HG02610 (cell line): Measurements from ENCODE around the gene PPP2R5D.
A peak's percentile ranks its signal among the peaks of the same experiment; 100 is the strongest.
"Not testable (repeated sequence)": the region's sequence is repeated elsewhere in the genome, so short reads cannot be mapped to it uniquely, and the experiment has no call there.

ENCODE experiments used
- ATAC-seq: cut with Tn5 transposase; IDR thresholded peaks from one replicate; pipeline ENCODE4 v1.9.1; 2021; ENCODE audit warnings: mild to moderate bottlenecking, moderate library complexity; ENCODE audit not compliant: unreplicated experiment

The PPP2R5D gene

DNA sequence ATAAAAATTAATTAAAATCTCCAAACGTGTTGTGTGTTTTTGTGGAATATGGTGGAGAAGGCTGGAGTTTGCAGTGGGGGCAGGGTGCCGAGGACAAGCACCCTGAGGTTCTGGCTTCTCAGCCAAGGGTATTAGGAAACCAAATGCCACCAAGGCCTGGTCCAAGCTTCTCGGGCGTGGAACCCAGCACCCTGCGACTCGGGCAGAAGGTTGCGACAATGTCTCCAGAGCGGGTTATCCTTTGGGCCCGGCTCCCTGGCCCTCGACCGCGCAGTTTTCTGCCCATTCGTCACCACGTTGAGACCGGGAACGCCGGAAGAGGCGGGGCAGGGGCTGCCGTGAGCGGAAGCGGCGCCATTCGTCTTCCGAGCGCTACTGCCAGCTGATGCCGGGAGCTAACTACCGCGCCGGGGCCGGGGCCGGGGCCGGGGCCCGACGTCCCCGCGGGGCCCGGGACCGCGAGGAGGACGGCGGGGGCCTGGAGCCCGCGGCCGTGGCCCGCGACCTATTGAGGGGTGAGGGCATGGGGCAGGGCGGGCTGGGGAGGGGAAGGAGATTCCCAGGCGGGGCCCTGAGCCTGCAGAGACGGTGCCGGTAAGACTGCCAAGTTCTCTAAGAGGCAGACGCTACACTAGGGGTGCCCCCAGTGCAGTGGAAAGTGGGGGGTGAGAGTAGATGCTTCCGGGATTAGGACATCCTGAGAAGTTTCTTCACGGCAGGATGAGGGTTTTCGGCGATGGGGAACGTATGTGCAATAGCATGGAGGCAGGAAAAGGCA is 37.1 kb downstream of the PPP2R5D start, which contains the start of gene RRP36:
Gene RRP36 (plus strand): TSS at position 354 of the 778 bp plus-strand sequence. CDS start 32 bp downstream, at position 386.
- ATAC-seq, result peak; percentile 83

DNA sequence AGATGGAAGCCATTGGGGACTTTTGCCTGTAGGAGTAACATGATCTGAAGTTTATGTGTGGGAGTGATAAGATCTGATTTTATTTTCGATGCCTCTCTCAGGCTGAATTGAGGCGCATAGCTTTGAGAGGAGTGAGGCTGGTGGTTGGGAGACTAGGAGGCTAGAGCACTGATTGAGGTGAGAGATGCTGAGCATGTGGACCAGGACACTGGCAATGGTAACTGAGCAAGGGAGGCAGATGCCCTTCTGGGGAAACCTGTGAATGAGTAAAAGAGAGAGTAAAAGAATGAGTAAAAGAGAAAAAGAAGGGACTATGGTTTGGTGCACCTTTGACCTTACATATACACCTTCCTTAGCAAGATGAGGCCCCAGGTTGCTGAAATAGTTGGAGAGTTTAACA is 40.1 kb downstream of the PPP2R5D start:
- no peak for ATAC-seq

DNA sequence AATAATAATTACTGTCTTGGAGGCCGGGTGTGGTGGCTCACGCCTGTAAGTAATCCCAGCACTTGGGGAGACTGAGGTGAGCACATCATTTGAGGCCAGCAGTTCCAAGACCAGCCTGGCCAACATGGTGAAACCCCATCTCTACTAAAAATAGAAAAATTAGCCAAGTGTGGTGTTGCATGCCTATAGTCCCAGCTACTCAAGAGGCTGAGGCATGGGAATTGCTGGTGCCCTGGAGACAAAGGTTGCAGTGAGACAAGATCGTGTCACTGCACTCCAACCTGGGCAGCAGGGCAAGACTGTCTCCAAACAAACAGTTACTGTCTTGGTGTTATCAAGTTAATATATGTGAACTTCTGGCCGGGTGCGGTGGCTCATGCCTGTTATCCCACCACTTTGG is 42.0 kb downstream of the PPP2R5D start:
- ATAC-seq, result no peak

DNA sequence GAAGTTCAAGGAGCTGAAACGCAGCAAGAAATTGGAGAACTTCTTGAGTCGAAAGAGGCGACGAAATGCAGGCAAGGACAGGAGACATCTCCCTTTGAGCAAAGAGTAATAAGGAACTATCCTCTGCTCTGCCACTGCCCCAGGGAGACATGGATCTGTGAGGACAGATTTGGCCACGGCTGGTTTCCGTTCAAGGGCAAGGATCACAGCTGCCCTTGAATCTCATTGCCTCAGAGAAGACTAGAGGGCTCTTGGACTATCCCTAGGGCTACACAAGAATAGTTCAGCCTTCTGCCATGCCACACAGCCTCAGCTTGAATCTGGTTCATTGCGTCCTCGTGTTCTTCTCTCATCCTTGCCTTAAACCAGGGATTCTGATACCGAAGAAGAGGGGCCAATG is 44.8 kb downstream of the PPP2R5D start:
- no peak for ATAC-seq

DNA sequence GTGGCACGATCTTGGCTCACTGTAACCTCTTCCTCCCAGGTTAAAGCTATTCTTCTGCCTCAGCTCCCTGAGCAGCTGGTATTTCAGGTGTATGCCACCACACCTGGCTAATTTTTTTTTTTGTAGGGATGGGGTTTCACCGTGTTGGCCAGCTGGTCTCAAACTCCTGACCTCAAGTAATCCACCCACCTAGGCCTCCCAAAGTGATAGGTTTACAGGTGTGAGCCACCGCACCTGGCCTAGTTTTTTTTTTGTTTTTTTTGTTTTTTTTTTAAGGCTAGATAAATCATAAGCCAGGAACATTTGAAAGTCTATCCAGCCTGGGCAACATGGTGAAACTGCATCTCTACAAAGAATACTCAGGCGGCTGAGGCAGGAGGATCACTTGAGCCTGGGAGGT is 48.0 kb downstream of the PPP2R5D start:
- no peak for ATAC-seq

DNA sequence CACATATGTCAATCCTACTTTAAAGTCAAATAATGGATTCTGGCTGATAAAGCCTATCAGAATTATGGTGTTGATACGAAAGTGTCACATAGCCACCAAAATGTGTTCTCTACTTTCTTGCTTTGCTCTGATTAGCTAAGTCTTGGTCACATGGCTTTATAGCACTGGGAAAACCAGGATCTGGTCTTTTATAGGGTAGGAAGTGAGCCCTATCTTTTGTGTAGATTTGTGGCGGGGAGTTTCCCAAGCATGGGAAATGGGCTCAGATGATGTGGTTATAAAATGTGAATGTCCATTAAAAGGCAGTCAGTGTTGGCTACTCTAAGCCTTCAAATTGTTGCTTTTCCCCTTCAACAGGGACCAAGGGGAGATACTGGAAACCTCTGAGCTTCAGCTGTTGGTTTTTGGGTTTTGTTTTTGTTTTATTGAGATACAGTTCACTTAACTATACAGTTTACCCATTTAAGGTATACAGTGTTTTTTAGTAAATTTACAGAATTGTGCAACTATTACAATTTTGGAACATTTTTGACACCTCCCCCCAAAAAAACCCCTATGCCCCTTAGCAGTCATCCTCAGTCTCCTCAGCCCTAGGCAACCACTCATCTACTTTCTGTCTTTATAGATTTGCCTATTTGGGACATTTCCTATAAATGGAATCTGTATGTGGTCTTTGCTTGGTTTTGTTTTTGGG is 49.3 kb downstream of the PPP2R5D start:
- ATAC-seq, result no peak

DNA sequence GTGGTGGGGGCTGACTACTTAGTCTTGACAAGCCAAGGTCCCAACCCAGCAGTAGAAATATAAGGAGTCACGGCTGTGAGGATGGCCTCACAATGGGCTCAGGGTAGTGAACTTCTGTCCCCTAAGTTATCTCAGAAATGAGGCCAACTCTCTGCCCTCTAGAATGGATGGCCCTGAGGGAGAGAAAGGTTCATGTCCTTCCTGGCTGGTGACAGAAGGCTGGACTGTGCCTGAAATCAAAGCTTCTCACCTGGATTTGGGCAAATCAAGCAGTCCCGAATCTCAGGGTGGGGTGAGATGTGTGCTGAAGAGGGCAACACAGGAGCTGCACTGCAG is 49.8 kb downstream of the PPP2R5D start:
- ATAC-seq, result no peak

DNA sequence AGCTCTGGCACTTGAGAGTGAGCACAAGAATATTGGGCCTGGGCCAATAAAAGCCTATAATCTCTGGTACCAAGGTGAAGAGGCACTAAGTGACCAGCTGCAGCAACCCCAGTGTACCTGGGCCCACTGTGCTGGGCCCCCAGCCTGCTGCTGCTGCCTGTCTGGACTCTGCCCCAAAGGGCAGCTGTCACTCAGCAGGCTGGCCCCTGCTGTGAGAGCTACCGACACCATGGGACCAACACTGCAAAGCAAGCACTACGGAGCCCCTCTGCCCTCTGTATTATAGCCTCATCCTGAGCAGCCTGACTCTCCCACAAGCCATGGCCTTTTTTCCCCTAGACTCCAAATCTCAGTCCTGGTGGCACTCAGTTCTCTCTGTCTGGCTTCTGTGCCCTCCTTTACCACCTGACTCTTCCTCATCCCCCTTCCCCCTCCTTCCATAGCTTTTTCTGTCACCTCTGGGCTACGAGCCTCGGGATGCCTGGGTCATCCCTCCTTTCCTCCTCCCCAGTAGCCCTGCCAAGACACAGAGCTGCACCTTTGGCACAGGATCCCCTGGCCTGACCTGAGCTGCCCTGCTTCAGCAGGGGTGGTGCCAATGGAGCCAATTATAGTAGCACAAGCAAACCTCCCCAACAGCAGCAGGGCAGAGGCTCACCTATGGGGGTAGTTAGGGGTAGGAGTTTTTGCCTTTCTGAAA is 51.3 kb downstream of the PPP2R5D start:
- no peak for ATAC-seq

DNA sequence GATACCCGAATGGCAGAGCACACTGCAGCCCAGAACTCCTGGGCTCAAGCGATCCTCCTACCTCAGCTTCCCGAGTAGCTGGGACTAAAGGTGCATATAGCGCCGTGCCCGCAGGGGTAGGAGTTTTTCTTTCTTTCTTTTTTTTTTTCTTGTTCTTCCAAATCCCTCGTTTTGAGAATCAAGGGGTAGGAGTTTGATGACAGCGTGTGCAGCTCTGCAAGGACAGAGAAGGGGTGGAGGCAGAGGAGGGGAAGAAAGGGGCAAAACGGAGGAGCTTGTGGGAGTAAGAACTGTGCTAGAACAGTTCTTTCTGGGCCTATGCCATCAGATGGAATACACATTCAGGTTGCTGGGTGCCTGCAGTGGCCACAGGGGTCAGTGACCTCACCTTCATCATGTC is 52.3 kb downstream of the PPP2R5D start:
- no peak for ATAC-seq

DNA sequence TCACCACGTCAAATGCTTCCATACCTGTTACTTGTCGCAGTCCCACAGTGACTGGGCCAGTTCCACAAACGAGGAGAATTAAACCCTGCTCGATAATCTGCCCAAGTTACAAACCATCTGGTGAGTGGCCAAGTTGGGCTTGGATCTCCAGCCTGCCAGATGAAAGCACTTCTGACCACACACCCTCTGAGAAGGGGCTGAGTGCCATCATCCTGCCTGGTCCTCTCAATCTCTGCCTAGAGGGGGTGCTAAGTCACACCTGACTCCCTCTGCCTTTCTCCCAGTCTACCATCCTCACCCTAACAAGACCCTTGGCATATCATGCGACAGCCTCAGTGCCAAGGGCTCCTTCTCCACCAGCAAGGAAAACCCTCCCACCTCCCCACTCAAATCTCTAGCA is 52.8 kb downstream of the PPP2R5D start:
- no peak for ATAC-seq

DNA sequence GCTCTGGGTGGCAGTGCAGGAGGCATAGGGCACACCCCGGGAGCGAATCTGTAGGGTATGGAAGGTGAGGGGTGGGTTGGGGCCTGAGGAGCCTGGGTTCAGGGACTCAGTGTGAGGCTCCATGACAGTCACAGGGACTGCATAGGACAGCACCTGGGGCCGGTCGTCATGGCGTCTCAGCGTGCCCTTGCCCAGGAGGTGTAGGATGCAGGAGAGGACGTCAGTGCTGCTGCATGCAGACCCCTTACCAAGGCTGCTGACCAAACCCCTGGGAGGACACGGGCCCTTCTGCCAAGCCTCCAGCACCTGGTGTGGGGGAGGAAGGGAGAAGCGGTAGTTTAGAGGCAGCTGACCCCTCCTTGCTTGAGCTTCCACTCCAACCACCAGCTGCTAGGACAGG is 53.3 kb downstream of the PPP2R5D start:
- ATAC-seq, result no peak

DNA sequence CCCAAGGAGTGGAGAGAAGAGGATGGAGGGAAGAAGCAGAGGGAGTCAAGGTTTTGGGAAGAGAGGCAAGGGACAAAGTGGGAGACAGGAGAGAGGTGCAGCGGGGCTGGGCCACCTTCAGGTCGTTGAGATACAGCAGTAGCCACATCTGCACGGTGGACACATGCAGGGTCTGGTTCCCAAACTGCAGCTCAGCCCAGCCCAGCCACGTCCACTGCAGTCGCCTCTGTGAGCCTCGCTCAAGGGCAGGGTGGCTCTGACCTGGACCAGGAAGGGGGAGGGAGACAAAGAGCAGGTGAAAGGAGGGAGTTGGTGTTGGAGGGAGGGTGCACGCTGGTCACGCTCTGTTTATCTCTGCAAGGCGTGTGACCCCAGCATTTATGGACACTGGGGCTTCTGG is 54.4 kb downstream of the PPP2R5D start:
- ATAC-seq, result no peak

DNA sequence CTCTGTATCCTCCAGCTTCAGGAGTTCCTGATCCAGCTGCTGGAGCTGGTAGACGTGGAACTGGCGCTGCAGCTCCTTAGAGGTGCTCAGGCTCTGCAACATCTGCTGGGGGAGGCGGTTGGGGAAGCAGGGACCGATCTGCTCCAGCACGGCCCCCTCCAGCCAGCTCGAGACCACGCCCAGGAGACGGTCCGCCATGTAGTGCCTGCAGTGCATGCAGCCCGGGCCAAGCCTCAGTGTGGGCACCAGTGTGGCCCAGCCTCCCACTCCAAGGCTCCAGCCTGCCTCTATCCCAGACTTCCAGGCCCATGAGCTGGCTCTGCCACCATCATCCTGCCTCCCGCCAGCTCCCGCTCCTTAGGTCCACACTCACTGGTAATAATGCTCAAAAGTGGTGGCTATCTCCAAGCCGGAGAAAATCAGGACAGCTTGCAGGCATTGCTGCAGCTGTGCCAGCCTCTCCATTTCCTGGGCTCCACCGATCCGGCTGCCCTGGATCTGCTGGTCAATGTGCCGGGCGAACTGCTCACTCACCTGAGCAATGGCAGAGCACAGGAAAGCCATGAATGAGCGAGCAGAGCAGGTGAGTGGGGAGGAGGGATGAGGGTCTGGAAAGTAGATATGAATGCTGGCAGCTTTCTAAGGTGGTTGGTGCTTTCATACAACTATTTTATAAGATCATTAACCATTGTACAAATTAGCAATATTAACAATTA is 56.3 kb downstream of the PPP2R5D start:
- ATAC-seq, result no peak

DNA sequence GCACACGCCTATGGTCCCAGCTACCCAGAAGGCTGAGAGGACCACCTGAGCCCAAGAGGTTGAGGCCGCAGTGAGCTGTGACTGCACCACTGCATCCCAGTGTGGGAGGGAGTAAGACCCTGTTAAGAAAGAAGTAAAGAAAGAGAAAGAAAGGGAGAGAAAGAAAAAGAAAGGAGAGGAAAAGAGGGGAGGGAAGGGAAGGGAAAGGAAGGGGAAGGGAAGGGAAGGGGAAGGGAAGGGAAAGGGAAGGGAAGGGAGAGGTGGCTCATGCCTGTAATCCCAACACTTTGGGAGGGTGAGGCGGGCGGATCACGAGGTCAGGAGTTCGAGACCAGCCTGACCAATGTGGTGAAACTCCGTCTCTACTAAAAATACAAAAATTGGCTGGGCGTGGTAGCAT is 57.1 kb downstream of the PPP2R5D start:
- not testable (repeated sequence) for ATAC-seq

DNA sequence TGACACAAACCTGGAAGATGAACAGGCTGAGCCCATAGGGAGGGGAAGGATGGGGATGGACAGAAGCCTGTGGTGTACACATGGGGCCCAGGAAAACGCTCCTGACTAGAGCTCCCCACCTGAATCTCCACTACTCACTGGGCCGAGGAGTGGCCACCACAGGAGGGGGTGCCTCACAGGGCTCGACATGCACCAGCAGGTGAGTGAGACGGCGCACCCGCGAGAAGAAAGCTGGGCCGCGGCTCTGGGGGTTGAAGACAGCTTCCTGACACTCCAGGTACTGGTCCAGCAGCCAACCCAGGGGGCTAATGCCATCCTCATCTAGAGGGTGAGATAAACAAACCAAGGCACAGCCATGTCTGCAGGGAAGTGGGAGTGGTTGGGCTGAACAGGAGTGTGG is 58.9 kb downstream of the PPP2R5D start:
- ATAC-seq, result no peak

DNA sequence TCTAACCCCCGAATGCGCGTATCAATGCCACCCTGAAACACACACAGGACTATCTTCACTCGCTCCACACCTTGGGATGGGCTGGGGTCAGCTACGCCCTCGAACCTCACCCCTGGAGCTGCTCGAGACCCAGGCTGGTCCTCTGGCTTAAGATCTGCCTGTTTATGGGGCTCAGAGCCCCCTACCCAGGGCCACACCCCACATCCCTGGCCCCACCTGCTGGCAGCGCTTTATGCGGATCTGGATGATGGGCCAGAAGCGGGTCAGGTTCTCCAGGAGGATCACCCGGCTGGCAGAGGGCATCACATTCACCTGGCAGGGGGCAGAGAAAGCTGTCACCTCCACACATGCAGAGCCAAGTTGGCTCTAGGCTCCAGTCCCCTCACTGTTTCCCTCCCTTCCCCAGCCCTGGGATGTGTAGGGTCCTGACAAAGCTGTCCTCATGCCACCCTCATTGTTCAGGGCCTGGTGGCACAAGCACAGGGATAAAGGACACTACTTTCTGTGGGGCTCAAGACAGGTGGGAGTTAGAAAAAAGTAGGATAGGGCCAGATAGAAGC is 61.1 kb downstream of the PPP2R5D start:
- ATAC-seq, result no peak

DNA sequence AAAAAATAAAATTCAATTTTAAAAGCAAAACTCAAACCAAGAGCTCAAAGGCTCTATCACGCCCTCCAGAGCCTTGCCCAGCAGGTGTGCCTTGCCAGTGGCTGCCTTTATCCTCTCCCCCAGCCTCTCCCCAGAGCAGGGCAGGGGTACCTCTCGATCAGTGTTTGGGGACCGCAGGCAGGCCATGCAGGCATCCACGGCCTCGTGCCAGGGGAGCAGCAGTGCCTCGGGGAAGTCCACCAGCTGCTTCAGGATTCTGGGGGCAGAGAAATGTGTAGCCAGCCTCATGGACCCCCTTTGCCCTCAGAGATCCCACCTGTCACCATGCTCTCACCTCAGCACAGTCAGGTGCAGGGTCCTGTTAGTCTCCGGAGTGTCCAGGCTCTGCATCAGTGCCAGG is 63.6 kb downstream of the PPP2R5D start:
- ATAC-seq, result no peak

DNA sequence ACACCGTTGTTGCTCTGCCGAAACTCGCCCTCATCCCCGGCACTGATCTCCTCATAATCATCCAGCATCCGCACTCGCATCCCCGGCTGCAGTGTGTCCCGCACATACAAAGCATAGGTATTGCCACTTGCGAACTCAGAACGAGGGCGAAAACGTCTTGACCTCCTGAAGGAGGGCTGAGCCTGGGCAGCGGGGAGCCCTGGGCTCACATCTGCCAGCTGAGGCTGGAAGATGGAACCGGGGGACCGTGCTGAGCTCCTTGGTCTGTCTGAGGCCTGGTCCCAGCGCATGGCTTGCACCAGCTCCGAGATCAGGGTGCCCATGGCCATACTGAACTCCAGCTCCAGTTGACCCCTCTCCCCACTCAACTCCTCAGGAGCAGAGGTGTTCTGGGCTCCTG is 66.6 kb downstream of the PPP2R5D start:
- no peak for ATAC-seq

DNA sequence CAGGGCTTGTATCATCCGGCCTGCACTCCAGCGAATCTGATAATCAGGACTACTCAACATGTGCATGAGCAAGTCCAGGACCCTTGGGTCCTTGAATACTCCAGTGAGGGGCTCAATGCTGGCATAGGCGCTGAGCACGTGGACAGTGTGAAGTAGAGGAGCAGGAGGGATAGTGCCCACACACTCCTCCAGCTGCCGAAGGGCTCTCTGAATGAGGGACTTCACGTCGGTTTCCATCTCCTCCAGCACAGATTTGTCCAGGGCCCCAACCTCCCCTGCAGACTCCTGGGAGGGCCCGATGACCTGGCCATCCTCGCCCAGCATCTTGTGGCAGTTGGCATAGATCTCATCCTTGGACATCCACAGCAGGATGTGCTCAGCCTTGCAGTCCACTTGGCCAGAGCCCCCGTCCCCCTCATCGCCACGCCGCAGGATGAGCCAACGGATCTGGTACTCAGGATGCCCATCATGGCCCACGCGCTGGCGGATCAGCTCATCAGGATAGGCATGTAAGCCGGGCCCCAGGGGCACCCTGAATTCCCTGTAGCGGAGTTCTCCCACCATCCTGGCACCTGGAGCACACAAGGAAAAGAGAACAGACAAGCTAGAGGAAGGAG is 68.0 kb downstream of the PPP2R5D start:
- ATAC-seq, result no peak

DNA sequence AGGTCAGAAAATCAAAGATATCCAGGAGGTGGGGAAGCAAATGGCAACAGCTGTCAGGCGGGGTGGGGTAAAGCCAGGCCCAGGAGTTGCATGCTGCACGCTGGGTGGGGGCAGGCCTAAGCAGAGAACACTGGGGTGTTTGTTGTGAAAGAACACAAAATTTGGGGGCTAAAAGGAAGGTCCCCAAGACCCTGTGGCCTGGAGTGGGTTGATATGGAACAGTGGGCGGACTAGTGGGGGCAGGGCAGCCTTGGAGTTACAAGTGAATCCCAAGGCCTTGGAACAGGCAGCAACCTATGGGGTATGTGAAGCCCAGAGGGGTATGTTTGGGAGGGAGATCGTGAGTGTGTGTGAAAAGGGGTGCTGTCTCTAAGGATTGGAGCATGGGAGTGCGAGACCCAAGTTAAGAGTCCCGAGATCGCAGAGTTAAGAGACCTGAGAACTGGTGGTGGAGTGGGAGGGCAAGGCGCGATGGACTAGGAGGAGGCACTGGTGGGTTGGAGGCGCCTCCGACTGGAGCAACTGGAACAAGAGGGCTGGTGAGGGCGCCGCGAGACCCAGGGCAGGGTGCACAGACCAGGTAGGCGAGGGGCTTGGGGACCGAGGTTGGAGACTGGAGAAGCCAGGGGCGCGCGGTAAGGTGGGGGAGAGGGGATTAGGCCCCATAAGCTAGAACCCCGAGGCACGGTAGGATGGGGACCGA is 68.6 kb downstream of the PPP2R5D start:
- peak; percentile 11 for ATAC-seq
